H1 (cell line): Measurements from ENCODE around the gene LYPD1. TPM values are rescaled to one million over a fixed set of nuclear protein-coding genes. Genes with fewer than 3 reads are reported as not detected.

Experiments used
- CTCF ChIA-PET: fragments of 300-600 bp; sonication (Branson Sonifier 250); formaldehyde crosslinking; loops from one replicate; lab custom pipeline; 2021; ENCODE audit not compliant: partially characterized antibody; lab: Charles Lee
- POLR2A ChIA-PET: fragments of 300-600 bp; sonication (Branson Sonifier 250); formaldehyde crosslinking; loops from one replicate; lab custom pipeline; 2021; ENCODE audit warnings: inconsistent platforms; ENCODE audit not compliant: partially characterized antibody; lab: Charles Lee
- DNase-seq, 2 experiments: peaks; one replicate each; pipeline versions ENCODE4 v3.0.0 to v3.0.0-alpha.2; 2010 to 2022; ENCODE audit warnings: low spot score in 2 of 2, low read depth in 1 of 2, mixed read lengths in 1 of 2
- FAIRE-seq: peaks from 2 replicates; lab custom pipeline; 2011; peaks lifted over from hg19 to GRCh38; lab: Jason Lieb, UNC
- H2AFZ ChIP-seq: 2 replicates; pipeline ENCODE4 v1.8.1; 2012; ENCODE audit warnings: low read length, inconsistent platforms
- H2AK5ac ChIP-seq: 2 replicates; pipeline ENCODE4 v1.6.1; 2013; ENCODE audit warnings: low read depth, low read length
- H2BK120ac ChIP-seq: replicated peaks from 2 replicates; pipeline ENCODE3; 2013; ENCODE audit warnings: low read depth, low read length, inconsistent platforms
- H2BK12ac ChIP-seq: 2 replicates; pipeline ENCODE4 v1.6.1; 2013; ENCODE audit warnings: low read depth, low read length
- H2BK15ac ChIP-seq: 2 replicates; pipeline ENCODE4 v1.6.1; 2013; ENCODE audit warnings: low read length
- H2BK20ac ChIP-seq: 2 replicates; pipeline ENCODE4 v1.6.1; 2013; ENCODE audit warnings: low read length
- H2BK5ac ChIP-seq: 2 replicates; pipeline ENCODE4 v1.6.1; 2013; ENCODE audit warnings: low read depth, low read length
- H3K14ac ChIP-seq: 2 replicates; pipeline ENCODE4 v1.6.1; 2013; ENCODE audit warnings: inconsistent platforms; ENCODE audit not compliant: insufficient read length
- H3K18ac ChIP-seq: 2 replicates; pipeline ENCODE4 v1.6.1; 2013; ENCODE audit warnings: low read length; ENCODE audit errors: extremely low read depth
- H3K23ac ChIP-seq: 2 replicates; pipeline ENCODE4 v1.6.1; 2013; ENCODE audit warnings: inconsistent platforms; ENCODE audit not compliant: insufficient read length
- H3K23me2 ChIP-seq: 2 replicates; pipeline ENCODE4 v1.6.1; 2013; ENCODE audit warnings: low read depth, low read length
- H3K27ac ChIP-seq: 2 replicates; pipeline ENCODE4 v1.6.1; 2011; ENCODE audit warnings: low read depth, low read length, inconsistent platforms
- H3K27me3 ChIP-seq, 4 experiments: replicated peaks in 1 of 4; 1 replicate in 1 of 4; 2 replicates in 3 of 4; pipeline versions ENCODE4 v1.6.1 to v1.8.1; 2011 to 2013; ENCODE audit warnings: low read length in 3 of 4, mild to moderate bottlenecking in 3 of 4, inconsistent platforms in 2 of 4, mixed read lengths in 2 of 4, moderate library complexity in 1 of 4; ENCODE audit not compliant: control insufficient read depth in 3 of 4, insufficient read depth in 3 of 4; ENCODE audit errors: extremely low read depth in 1 of 4
- H3K36me3 ChIP-seq, 4 experiments: 2 replicates each; pipeline versions ENCODE4 v1.6.1 to v1.8.1; 2011 to 2013; ENCODE audit warnings: mild to moderate bottlenecking in 4 of 4, low read length in 3 of 4, moderate library complexity in 2 of 4, control low read depth in 1 of 4, inconsistent platforms in 1 of 4; ENCODE audit not compliant: insufficient read depth in 4 of 4, control insufficient read depth in 2 of 4
- H3K4ac ChIP-seq: replicated peaks from 2 replicates; pipeline ENCODE3; 2013; ENCODE audit warnings: low read length, low read depth, mixed read lengths, inconsistent platforms; ENCODE audit not compliant: insufficient read length
- H3K4me1 ChIP-seq, 4 experiments: replicated peaks in 1 of 4; 1 replicate in 1 of 4; 2 replicates in 3 of 4; pipeline versions ENCODE4 v1.6.1 to v1.8.1; 2011 to 2013; ENCODE audit warnings: low read length in 3 of 4, inconsistent platforms in 2 of 4, mixed read lengths in 1 of 4; ENCODE audit not compliant: insufficient read depth in 4 of 4, control insufficient read depth in 3 of 4
- H3K4me2 ChIP-seq, 2 experiments: 2 replicates each; pipeline versions ENCODE4 v1.6.1 to v1.8.1; 2011 to 2013; ENCODE audit warnings: low read depth in 2 of 2, low read length in 2 of 2, control low read depth in 1 of 2, inconsistent platforms in 1 of 2, mild to moderate bottlenecking in 1 of 2; ENCODE audit not compliant: insufficient read depth in 1 of 2
- H3K4me3 ChIP-seq, 4 experiments: fragments of 200-600, 300-600 bp in 1 of 4; sonication (generic), shearing (Covaris generic), sonication (Bioruptor Twin) in 1 of 4; 2 replicates each; pipeline versions ENCODE4 v1.5.1 to v1.8.1; 2011 to 2016; ENCODE audit warnings: low read length in 4 of 4, low read depth in 3 of 4, control low read depth in 2 of 4, inconsistent platforms in 2 of 4, mild to moderate bottlenecking in 2 of 4, mixed read lengths in 1 of 4, moderate library complexity in 1 of 4; ENCODE audit not compliant: insufficient read depth in 2 of 4; ENCODE audit errors: extremely low read depth in 1 of 4
- H3K56ac ChIP-seq: replicated peaks from 2 replicates; pipeline ENCODE3; 2013; ENCODE audit warnings: low read depth, mild to moderate bottlenecking, mixed read lengths, low read length, inconsistent platforms; ENCODE audit not compliant: insufficient read length
- H3K79me1 ChIP-seq: 2 replicates; pipeline ENCODE4 v1.6.1; 2013; ENCODE audit warnings: low read depth, low read length, control low read depth
- H3K79me2 ChIP-seq, 2 experiments: 2 replicates each; pipeline versions ENCODE4 v1.6.1 to v1.8.1; 2012 to 2013; ENCODE audit warnings: low read length in 2 of 2, mild to moderate bottlenecking in 2 of 2, inconsistent platforms in 1 of 2; ENCODE audit not compliant: insufficient read depth in 2 of 2, control insufficient read depth in 1 of 2
- H3K9ac ChIP-seq, 4 experiments: replicated peaks in 1 of 4; 1 replicate in 1 of 4; 2 replicates in 3 of 4; pipeline versions ENCODE4 v1.6.1 to v1.8.1; 2011 to 2013; ENCODE audit warnings: low read depth in 3 of 4, low read length in 3 of 4, control low read depth in 2 of 4, mild to moderate bottlenecking in 2 of 4, moderate library complexity in 2 of 4, inconsistent platforms in 1 of 4; ENCODE audit errors: extremely low read depth in 1 of 4
- H3K9me3 ChIP-seq, 2 experiments: 2 replicates each; pipeline versions ENCODE4 v1.6.1 to v1.8.1; 2012 to 2013; ENCODE audit warnings: mild to moderate bottlenecking in 2 of 2, moderate library complexity in 2 of 2, control low read depth in 1 of 2, inconsistent platforms in 1 of 2, low read depth in 1 of 2, low read length in 1 of 2, mixed read lengths in 1 of 2; ENCODE audit not compliant: insufficient read depth in 2 of 2
- H4K20me1 ChIP-seq, 2 experiments: replicated peaks in 1 of 2; 2 replicates each; pipeline versions ENCODE3 to v1.8.1; 2011 to 2013; ENCODE audit warnings: inconsistent platforms in 2 of 2, low read length in 2 of 2, mild to moderate bottlenecking in 1 of 2; ENCODE audit not compliant: insufficient read depth in 2 of 2, control insufficient read depth in 1 of 2
- H4K5ac ChIP-seq: 2 replicates; pipeline ENCODE4 v1.6.1; 2013; ENCODE audit warnings: low read length, low read depth, mixed read lengths, inconsistent platforms; ENCODE audit not compliant: insufficient read length
- H4K8ac ChIP-seq: 2 replicates; pipeline ENCODE4 v1.8.0; 2013; ENCODE audit warnings: mild to moderate bottlenecking, moderate library complexity, low read length, inconsistent platforms; ENCODE audit not compliant: insufficient read depth; ENCODE audit errors: extremely low read depth
- H4K91ac ChIP-seq: replicated peaks from 2 replicates; pipeline ENCODE3; 2013; ENCODE audit warnings: low read length, mixed read lengths, inconsistent platforms; ENCODE audit not compliant: insufficient read length
- BCL11A ChIP-seq, 2 experiments: IDR thresholded peaks; one replicate each; pipeline ENCODE4 v1.6.1; 2011; ENCODE audit warnings: low read depth in 2 of 2, low read length in 2 of 2, mild to moderate bottlenecking in 2 of 2
- CBX5 ChIP-seq: fragments of 300-800, 300-1000 bp; sonication (generic); IDR thresholded peaks from 2 replicates; pipeline ENCODE4 v1.7.1; 2016; ENCODE audit warnings: antibody characterized with exemption, low read length, low read depth
- CHD1 ChIP-seq: IDR thresholded peaks from 2 replicates; pipeline ENCODE4 v1.6.1; 2012; ENCODE audit warnings: low read depth, low read length, improper control_type of control experiment
- GTF2F1 ChIP-seq: IDR thresholded peaks from 2 replicates; pipeline ENCODE4 v1.6.1; 2012; ENCODE audit warnings: low read depth, low read length, improper control_type of control experiment, borderline replicate concordance
- HDAC2 ChIP-seq, 2 experiments: fragments of 300-600 bp in 1 of 2; sonication (generic) in 1 of 2; IDR thresholded peaks; 2 replicates each; pipeline ENCODE4 v1.6.1; 2011 to 2012; ENCODE audit warnings: low read depth in 2 of 2, low read length in 2 of 2, mild to moderate bottlenecking in 2 of 2, moderate library complexity in 2 of 2, borderline replicate concordance in 1 of 2, inconsistent platforms in 1 of 2
- POLR2A ChIP-seq, 2 experiments: IDR thresholded peaks; 1 replicate in 1 of 2; 2 replicates in 1 of 2; pipeline ENCODE4 v1.6.1; 2011; ENCODE audit warnings: low read depth in 2 of 2, low read length in 2 of 2, mild to moderate bottlenecking in 2 of 2; ENCODE audit errors: control extremely low read depth in 1 of 2
- ZNF274 ChIP-seq: IDR thresholded peaks from 2 replicates; pipeline ENCODE4 v1.7.0; 2012; ENCODE audit warnings: low read length, borderline replicate concordance; ENCODE audit errors: extremely low read depth
- WGBS, 2 experiments: shearing (Covaris generic) in 1 of 2; methylation state at CpG; one replicate each; pipeline versions ENCODE4 v1.1.6 to v1.1.7; 2013 to 2015; ENCODE audit warnings: low lambda C conversion rate in 2 of 2, mixed read lengths in 2 of 2, inconsistent platforms in 1 of 2, low coverage in 1 of 2, missing lambda C conversion rate in 1 of 2; ENCODE audit not compliant: insufficient replicate concordance in 2 of 2, insufficient coverage in 1 of 2, insufficient read length in 1 of 2; ENCODE audit errors: extremely low coverage in 1 of 2, missing lambda C conversion rate in 1 of 2; 5-methylcytosine and 5-hydroxymethylcytosine counted together
- polyA plus RNA-seq, 7 experiments: library from polyadenylated mRNA; depleted of rRNA in 3 of 7; stranded (reverse) in 5 of 7; unstranded in 2 of 7; fragments of >200 nt in 5 of 7; fragments of 200-250 nt in 2 of 7; gene quantifications; 1 replicate in 5 of 7; 2 replicates in 1 of 7; 4 replicates in 1 of 7; pipeline versions ENCODE4 v1.2.1 to v1.2.3, GENCODE V29; 2011 to 2013; ENCODE audit warnings: missing spikeins in 2 of 7, mixed read lengths in 2 of 7
- total RNA-seq: library from RNA; stranded (reverse); fragmentation: NEBNext Ultra II Directional; extraction: Animal tissue kit (Norgen Biotek cat#: 25700); gene quantifications from 2 replicates; pipeline ENCODE4 v1.2.1, GENCODE V29; 2021
- TF ChIP-seq, protein P1 (sequence below): IDR thresholded peaks from 2 replicates; pipeline ENCODE4 v1.6.1; 2011; ENCODE audit warnings: low read depth, mild to moderate bottlenecking, low read length; ENCODE audit not compliant: insufficient read depth

Gene LYPD1
- total and polyA plus RNA-seq, 2 of the 8 experiments (the other 6 are each of a cell fraction or from before 2014, with no cell fraction given): 1.9 to 2.7 TPM

DNA sequence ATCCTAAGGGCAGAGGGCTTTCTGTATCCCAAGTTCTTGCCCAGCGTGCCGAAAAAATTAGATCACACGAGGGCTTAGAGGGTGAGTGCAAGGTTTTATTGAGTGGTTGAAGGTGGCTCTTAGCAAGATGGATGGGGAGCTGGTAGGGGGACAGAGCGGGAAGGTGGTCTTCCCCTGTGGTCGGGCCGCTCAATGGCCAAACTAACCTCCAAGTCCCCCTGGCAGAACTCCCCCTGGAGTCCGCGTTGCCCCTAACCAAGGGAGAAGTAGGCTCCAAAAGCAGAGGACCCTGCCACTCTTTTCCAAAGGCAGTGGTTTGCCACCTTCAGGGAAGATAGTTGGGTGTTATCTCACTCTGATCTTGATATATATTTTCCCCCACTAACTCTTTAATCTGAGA, 63.4 kb downstream of the LYPD1 start:
- H2AFZ ChIP-seq: no peak overlapping the region
- no peak overlapping the region for H3K14ac ChIP-seq
- H2BK20ac ChIP-seq: no peak overlapping the region
- no peak for DNase-seq
- no peak overlapping the region for H2BK5ac ChIP-seq
- H3K23ac ChIP-seq: no peak overlapping the region
- H3K4me2 ChIP-seq: no peak overlapping the region
- no peak overlapping the region for H3K4ac ChIP-seq
- H3K18ac ChIP-seq: no peak overlapping the region
- no peaks in the 10 kb centered on the region for H3K27me3 ChIP-seq
- H3K27ac ChIP-seq: no peak overlapping the region
- no peaks in the 10 kb centered on the region for H3K23me2 ChIP-seq
- no peak overlapping the region for H2BK120ac ChIP-seq
- ChIA-PET POLR2A (no interaction called here), CTCF (interaction anchor here (1.4 to 1.5 kb wide), 2 partner anchors 8 to 60 kb away, joined by 3 to 4 read pairs; no protein-coding TSS in a partner anchor)
- no peaks in the 10 kb centered on the region for H3K79me1 ChIP-seq
- 85% methylated on average over 7 of the region's 8 CpGs; no CpG with 5 or more reads in 1 of the 2 experiments for WGBS, 2 experiments
- H3K9ac ChIP-seq: no peak overlapping the region
- H3K36me3 ChIP-seq: no peaks in the 10 kb centered on the region
- no peak overlapping the region for H3K56ac ChIP-seq
- no peak overlapping the region for H2BK15ac ChIP-seq
- H3K4me3 ChIP-seq: no peak overlapping the region
- H2BK12ac ChIP-seq: no peak overlapping the region
- no peaks in the 10 kb centered on the region for H3K79me2 ChIP-seq
- no peak overlapping the region for H4K8ac ChIP-seq
- no peak for FAIRE-seq
- no peaks in the 10 kb centered on the region for H3K9me3 ChIP-seq
- H4K5ac ChIP-seq: no peak overlapping the region
- peaks cover 0 to 6% (median 3%) of the 10 kb centered on the region in 4 experiments; a peak in 4 of 7 replicates for H3K4me1 ChIP-seq
- H2AK5ac ChIP-seq: no peak overlapping the region
- H4K20me1 ChIP-seq: no peaks in the 10 kb centered on the region
- H4K91ac ChIP-seq: no peak overlapping the region
- no peak for TF ChIP-seq CBX5
- TF ChIP-seq BCL11A (IDR thresholded peaks at IDR 0.05; ENCODE audit: low read depth in 2 of 2, low read length in 2 of 2): no peak
- no peak for TF ChIP-seq ZNF274
- no peak for TF ChIP-seq HDAC2 (IDR thresholded peaks at IDR 0.05; ENCODE audit: borderline replicate concordance in 1 of 2, low read depth in 2 of 2, low read length in 2 of 2)
- no peak for TF ChIP-seq CHD1
- TF ChIP-seq GTF2F1: no peak
- TF ChIP-seq, protein P1, sequence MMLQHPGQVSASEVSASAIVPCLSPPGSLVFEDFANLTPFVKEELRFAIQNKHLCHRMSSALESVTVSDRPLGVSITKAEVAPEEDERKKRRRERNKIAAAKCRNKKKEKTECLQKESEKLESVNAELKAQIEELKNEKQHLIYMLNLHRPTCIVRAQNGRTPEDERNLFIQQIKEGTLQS: no peak
- no peak for TF ChIP-seq POLR2A (IDR thresholded peaks at IDR 0.05; ENCODE audit: control extremely low read depth in 1 of 2, low read depth in 2 of 2, low read length in 2 of 2)
